Gastroesophageal sphincter (tissue), 4 donors: ENCODE measurements around the gene MOAP1. TPM values are rescaled to one million over a fixed set of nuclear protein-coding genes. Genes with fewer than 3 reads are reported as not detected.
A peak's percentile ranks its signal among the peaks of the same experiment; 100 is the strongest.
"Not testable (repeated sequence)": the region's sequence is repeated elsewhere in the genome, so short reads cannot be mapped to it uniquely, and the experiment has no call there.

Source experiments
- ATAC-seq: fragments of 150-250 bp; one replicate; pipeline ENCODE4 v1.9.1; 2016; ENCODE audit warnings: mild to moderate bottlenecking, moderate library complexity
- H3K27ac ChIP-seq, 4 donors: fragments of 200-600 bp; sonication (generic) in 3 of 4; 1 replicate in 3 of 4; 2 replicates in 1 of 4; pipeline ENCODE4 v1.5.1; 2016 to 2019
- H3K27me3 ChIP-seq: fragments of 200-600 bp; sonication (generic); one replicate; pipeline ENCODE4 v1.5.1; 2019
- H3K36me3 ChIP-seq, 2 donors: fragments of 200-600 bp; sonication (generic); one replicate each; pipeline ENCODE4 v1.5.1; 2019; ENCODE audit warnings: control low read depth in 1 of 2
- H3K4me1 ChIP-seq, 3 donors: fragments of 200-600 bp; sonication (generic); 1 replicate in 2 of 3; 2 replicates in 1 of 3; pipeline ENCODE4 v1.5.1; 2016 to 2019; ENCODE audit warnings: control low read depth in 2 of 3
- H3K4me3 ChIP-seq, 2 donors: fragments of 200-600 bp; sonication (generic); one replicate each; pipeline ENCODE4 v1.5.1; 2019; ENCODE audit warnings: mild to moderate bottlenecking in 1 of 2, moderate library complexity in 1 of 2
- H3K9me3 ChIP-seq, 3 donors: fragments of 200-600 bp; sonication (generic); one replicate each; pipeline ENCODE4 v1.5.1; 2017 to 2019; ENCODE audit warnings: control low read depth in 2 of 3
- EP300 ChIP-seq: sonication (generic); formaldehyde crosslinking; IDR thresholded peaks from one replicate; pipeline ENCODE4 v1.6.1; 2017; ENCODE audit warnings: antibody characterized with exemption, mild to moderate bottlenecking
- POLR2A ChIP-seq, 2 donors: fragments of 450-650 bp; IDR thresholded peaks; one replicate each; pipeline ENCODE4 v1.6.1; 2017; ENCODE audit warnings: antibody characterized with exemption in 2 of 2, mild to moderate bottlenecking in 2 of 2, moderate library complexity in 1 of 2
- POLR2AphosphoS5 ChIP-seq: sonication (generic); formaldehyde crosslinking; IDR thresholded peaks from one replicate; pipeline ENCODE4 v1.6.1; 2017; ENCODE audit warnings: antibody characterized with exemption
- WGBS, 2 donors: methylation state at CpG; one replicate each; pipeline ENCODE4 v1.1.5; 2018; ENCODE audit warnings: low coverage in 1 of 2; 5-methylcytosine and 5-hydroxymethylcytosine counted together
- total RNA-seq, 4 donors: library from RNA; depleted of rRNA; stranded (reverse); fragments of >200 nt; gene quantifications; one replicate each; pipeline ENCODE4 v1.1.0, GENCODE V29; 2016
- TF ChIP-seq, protein P1 (sequence below), 4 experiments: fragments of 200-600 bp in 2 of 4; fragments of 450-650 bp in 2 of 4; sonication (generic) in 1 of 4; IDR thresholded peaks; one replicate each; pipeline ENCODE4 v1.5.1; 2017 to 2019; ENCODE audit warnings: antibody characterized with exemption in 4 of 4, mild to moderate bottlenecking in 2 of 4, moderate library complexity in 2 of 4

MOAP1 gene
- total RNA-seq, 4 donors from 2014 or later = 70.1 to 80.6 (median 72.6) TPM

- Histone ChIP-seq H3K27ac (no peak overlapping the region), H3K36me3 (no peaks in the 10 kb centered on the region), H3K27me3 (no peaks in the 10 kb centered on the region), H3K9me3 (no peaks in the 10 kb centered on the region), H3K4me3 (no peak overlapping the region), H3K4me1 (no peaks in the 10 kb centered on the region)
- ATAC-seq = no peak
- TF ChIP-seq, protein P1, sequence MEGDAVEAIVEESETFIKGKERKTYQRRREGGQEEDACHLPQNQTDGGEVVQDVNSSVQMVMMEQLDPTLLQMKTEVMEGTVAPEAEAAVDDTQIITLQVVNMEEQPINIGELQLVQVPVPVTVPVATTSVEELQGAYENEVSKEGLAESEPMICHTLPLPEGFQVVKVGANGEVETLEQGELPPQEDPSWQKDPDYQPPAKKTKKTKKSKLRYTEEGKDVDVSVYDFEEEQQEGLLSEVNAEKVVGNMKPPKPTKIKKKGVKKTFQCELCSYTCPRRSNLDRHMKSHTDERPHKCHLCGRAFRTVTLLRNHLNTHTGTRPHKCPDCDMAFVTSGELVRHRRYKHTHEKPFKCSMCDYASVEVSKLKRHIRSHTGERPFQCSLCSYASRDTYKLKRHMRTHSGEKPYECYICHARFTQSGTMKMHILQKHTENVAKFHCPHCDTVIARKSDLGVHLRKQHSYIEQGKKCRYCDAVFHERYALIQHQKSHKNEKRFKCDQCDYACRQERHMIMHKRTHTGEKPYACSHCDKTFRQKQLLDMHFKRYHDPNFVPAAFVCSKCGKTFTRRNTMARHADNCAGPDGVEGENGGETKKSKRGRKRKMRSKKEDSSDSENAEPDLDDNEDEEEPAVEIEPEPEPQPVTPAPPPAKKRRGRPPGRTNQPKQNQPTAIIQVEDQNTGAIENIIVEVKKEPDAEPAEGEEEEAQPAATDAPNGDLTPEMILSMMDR (IDR thresholded peaks at IDR 0.05) = no peak
- TF ChIP-seq EP300 = no peak
- WGBS, 2 donors = 53 to 66% methylated on average over 3 of the region's 4 CpGs
Measured at GRCh38 chr14:93161411-93161940, 23.2 kb downstream of the MOAP1 start.

DNA sequence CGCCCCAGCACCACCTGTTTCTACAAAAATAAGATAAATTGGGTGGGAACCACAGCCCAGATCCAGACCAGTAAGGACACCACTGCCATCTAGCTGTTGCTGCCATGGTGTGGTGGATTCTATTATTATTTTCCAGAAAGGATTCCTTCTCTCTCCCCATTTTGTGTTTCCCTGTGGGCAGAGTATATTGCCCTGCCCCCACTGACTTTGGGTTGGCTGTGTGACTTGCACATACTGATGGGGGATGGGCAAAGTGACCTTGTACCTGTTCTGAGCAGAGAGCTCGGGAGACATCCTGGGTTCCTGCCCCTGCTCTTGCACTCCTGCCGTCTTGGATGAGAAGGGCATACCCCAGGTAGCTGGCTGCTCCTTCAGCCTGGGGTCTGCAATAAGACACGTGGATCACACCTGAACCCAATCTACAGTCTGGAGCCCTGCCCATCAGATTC is 24.3 kb downstream of the MOAP1 start:
- Histone ChIP-seq H3K4me3 (no peak overlapping the region), H3K9me3 (no peaks in the 10 kb centered on the region), H3K36me3 (no peaks in the 10 kb centered on the region), H3K27ac (no peak overlapping the region), H3K27me3 (no peaks in the 10 kb centered on the region), H3K4me1 (no peaks in the 10 kb centered on the region)
- WGBS, 2 donors = no CpG with 5 or more reads among the region's 4 CpGs
- no peak for ATAC-seq
- no peak for TF ChIP-seq POLR2A (IDR thresholded peaks at IDR 0.05)
- TF ChIP-seq, protein P1 (IDR thresholded peaks at IDR 0.05) = peak in 1 of 4 experiments; percentile 29

- not testable (repeated sequence) for H3K27me3 ChIP-seq, H3K4me3 ChIP-seq, ATAC-seq, H3K4me1 ChIP-seq, H3K9me3 ChIP-seq, H3K36me3 ChIP-seq, H3K27ac ChIP-seq
- WGBS, 2 donors = 74 to 79% methylated on average over 1 to 4 of the region's 5 CpGs
Measured at GRCh38 chr14:93159625-93160352, 24.9 kb downstream of the MOAP1 start.

- 86 to 89% methylated on average over 6 to 7 of the region's 7 CpGs for WGBS, 2 donors
- H3K4me3 ChIP-seq, H3K9me3 ChIP-seq, ATAC-seq, H3K36me3 ChIP-seq, H3K27ac ChIP-seq, H3K4me1 ChIP-seq, H3K27me3 ChIP-seq: not testable (repeated sequence)
Measured at GRCh38 chr14:93158349-93158748, 26.3 kb downstream of the MOAP1 start.

DNA sequence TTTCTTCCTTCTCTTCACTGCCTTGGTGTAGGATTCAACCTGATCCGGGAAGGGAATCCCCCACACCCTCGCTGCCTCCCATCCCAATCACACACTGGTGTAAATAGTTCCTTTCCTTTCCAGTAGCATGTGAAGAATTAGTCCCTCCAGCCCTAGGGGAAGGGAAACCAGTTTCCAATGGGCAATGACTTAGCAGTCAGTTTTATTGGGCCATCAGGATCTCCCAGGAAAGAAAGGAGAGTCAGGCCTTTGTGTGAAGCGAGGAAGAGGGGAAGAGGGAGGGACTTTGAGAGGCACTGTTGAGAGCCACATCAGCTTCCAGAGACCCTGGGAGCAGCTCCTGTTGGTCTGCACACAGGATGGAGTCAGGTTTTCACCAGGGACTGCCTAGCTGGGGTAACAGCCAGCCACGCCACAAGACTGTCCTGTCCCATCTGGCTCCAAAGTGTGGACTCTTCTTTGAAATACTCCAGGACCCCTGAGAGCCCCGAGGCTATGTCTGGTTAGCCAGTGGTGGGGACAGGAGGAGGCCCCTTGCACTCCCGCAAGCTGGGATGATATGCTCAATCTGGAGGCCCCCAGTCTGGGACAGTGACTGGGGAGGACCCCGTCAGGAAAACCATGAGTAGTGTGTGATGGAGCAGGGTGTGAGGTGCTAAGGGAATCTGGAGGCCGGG is 27.9 kb downstream of the MOAP1 start:
- H3K27me3 ChIP-seq = no peaks in the 10 kb centered on the region
- no peaks in the 10 kb centered on the region for H3K36me3 ChIP-seq
- ATAC-seq = no peak
- H3K9me3 ChIP-seq = no peaks in the 10 kb centered on the region
- no peak overlapping the region for H3K4me3 ChIP-seq
- no peak overlapping the region for H3K27ac ChIP-seq
- WGBS, 2 donors = 69% methylated on average over 4 of the region's 8 CpGs; no CpG with 5 or more reads in 1 of the 2 donors
- no peak for TF ChIP-seq POLR2A (IDR thresholded peaks at IDR 0.05)
- TF ChIP-seq, protein P1 (IDR thresholded peaks at IDR 0.05) = no peak
- no peak for TF ChIP-seq POLR2AphosphoS5
- no peak for TF ChIP-seq EP300
- no peaks in the 10 kb centered on the region for H3K4me1 ChIP-seq

GRCh38 chr14:93155667-93156066 is 29.0 kb downstream of the MOAP1 start:
- H3K9me3 ChIP-seq = no peaks in the 10 kb centered on the region
- no peaks in the 10 kb centered on the region for H3K27me3 ChIP-seq
- TF ChIP-seq POLR2A (IDR thresholded peaks at IDR 0.05) = no peak
- TF ChIP-seq EP300 = no peak
- TF ChIP-seq POLR2AphosphoS5 = no peak
- TF ChIP-seq, protein P1 (IDR thresholded peaks at IDR 0.05) = no peak
- no peak overlapping the region for H3K4me3 ChIP-seq
- no peak overlapping the region for H3K27ac ChIP-seq
- WGBS, 2 donors = 83% methylated on average over 2 of the region's 2 CpGs
- ATAC-seq = no peak
- H3K4me1 ChIP-seq = no peaks in the 10 kb centered on the region
- no peaks in the 10 kb centered on the region for H3K36me3 ChIP-seq
